Right ventricle myocardium superior (tissue), 1 donor: ENCODE results near the gene TMEM126A. TPM values are rescaled to one million over a fixed set of nuclear protein-coding genes. Genes with fewer than 3 reads are reported as not detected.
A peak's percentile ranks its signal among the peaks of the same experiment; 100 is the strongest.

ENCODE experiments used
- ATAC-seq: fragments of 200-7000 bp; cut with Tn5 transposase; one replicate; pipeline ENCODE4 v1.9.1; 2020; ENCODE audit warnings: mild to moderate bottlenecking; ENCODE audit not compliant: poor library complexity
- DNase-seq: peaks from one replicate; pipeline ENCODE4 v3.0.0-alpha.2; 2020
- intact Hi-C: fragments of 100-400 bp; cut with DNase I; formaldehyde crosslinking; loops from one replicate; pipeline ENCODE4 v1.11.2; 2022
- total RNA-seq: library from RNA; stranded (reverse); fragmentation: NEBNext Ultra II Directional; extraction: Animal tissue kit (Norgen Biotek cat#: 25700); gene quantifications from one replicate; pipeline ENCODE4 v1.2.1, GENCODE V29; 2021
- donor health status: DM: no; HTN: yes; CAD: no; lungs with severe emphysema.

TMEM126A gene
- total RNA-seq, 1 donor from 2014 or later: 76.1 TPM

DNA sequence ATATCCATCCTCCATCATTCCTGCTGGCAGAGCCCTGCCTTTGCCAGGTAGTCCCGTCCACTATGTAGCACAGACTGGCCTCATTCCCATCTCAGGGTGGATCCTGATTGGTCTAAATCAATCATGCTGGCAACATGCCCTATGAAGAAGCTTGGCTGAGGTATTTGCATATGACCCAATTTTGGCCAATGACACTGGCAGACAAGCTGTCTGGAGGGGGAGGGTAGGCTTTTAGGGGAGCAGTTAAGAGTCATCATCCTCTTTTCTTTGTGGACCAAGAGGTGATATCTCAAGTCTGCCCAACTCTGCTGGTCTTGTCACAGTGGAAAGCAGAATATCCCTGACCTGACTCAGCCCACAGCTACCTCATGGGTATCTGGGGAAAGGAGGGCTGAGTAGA is 33.1 kb downstream of the TMEM126A start:
- ATAC-seq (no peak), DNase-seq (no peak)
- intact Hi-C loops: no loop called here

DNA sequence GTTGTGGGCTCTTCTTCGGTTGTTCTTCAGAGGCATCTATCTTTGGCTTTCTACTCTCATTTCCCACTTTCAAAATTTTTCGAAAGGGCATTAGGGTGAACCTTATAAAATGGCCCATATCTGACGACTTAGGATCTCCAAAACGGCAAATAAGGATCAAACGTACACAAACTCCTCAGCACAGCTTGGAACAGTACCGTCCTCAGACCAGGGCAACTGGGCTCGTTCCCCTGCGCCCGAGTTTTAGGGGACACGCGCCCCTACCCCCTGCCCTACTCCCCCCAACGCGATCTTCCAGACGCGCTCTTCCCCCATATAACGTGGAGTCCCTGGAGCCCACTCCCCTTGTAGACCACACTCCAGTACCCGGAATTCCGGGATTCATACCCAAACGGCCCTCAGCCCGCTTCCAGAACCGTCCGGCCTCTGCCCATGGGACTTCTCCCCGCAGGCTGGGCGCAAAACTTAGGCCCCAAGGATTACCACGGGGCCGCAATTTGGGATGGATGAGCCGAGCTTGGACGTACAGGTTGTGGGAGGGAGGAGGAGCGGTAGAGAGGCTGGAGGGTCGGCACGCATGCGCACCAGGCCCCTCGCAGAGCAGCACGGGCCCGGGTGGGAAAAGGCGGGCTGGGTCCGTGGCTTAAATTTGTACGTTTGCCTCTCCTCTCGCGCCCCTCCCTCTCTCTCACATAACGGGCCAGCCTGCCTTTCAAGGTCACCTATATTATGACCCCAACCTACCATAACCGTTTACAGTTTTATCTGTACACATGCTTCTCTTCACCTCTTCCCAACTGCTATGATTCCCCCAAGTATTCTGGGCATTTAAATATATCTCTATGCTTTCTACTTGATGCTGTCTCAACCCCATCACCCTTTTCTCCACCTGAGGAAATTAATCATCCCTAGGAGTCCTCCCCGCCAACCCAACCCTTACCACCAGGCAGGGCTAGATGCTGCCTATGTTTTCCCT is 34.9 kb downstream of the TMEM126A start:
- DNase-seq (peak; percentile 86), ATAC-seq (peak; percentile 83)
- intact Hi-C loops: no loop called here

DNA sequence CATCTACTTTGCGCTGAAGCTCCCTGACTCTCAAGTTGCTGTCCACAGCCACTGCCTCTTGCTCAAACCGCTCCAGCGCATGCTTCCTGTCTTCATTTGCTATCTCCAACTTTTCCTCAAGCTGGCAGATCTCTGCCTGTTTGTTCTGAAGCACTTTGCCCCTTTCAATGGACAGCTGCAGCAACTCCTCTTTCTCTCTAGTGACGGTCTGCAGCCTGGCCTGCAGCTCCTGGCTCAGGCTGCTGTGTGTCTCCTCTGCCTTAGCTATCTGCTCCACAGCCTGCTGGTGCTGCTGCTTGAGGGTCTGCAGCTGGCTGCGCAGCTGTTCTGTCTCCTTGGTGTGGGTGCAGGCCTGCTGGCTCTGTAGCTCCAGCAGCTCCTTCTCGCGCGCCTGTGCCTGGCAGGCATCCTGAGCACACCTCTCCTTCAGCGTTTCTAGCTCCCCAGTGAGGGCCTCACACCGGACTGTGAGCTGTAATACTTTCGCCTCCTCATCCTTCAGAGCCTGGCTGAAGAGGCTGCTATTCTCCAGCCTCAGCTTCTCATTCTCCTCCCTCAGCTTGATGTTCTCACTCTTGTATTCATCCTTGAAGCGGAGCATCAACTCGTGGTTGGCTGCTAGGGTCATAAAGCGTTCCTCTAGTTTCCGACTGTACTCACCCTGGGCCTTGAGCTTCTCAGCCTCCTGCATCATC is 37.5 kb downstream of the TMEM126A start:
- ATAC-seq (no peak), DNase-seq (peak; percentile 48)
- intact Hi-C loops: no loop called here

DNA sequence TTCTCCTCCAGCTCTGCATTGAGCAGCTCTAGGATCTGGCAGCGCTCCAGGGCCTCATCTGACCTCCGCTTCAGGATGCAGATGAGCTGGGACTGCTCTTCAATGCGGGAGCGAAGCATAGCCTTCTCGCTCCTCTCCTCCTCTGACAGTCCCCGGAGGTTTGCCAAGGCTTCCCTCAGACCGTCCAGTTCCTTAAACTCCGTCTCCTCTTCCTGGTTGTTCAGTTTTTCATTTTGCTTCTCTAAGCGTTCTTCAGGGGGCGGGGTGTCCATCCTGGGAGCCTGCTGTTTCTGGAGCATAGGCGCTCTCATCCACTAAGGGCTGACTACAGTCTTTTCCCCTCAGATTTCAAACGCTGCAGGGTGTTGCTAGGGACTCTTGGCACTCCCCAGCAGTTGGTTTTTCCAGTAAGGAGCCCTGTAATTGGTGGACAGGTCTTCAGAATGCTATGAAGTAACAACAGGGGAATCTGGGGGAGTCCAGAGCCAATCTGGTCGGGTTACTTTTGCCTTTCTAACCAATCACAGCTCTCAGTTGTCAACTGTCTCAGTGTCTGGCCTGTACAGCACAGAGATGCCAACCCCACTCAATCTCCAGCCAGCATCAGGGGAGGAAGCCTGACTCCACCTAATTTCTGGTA is 38.2 kb downstream of the TMEM126A start, which contains the start of gene CCDC89:
TSS of gene CCDC89 (minus strand) at position 376 of the 640 bp plus-strand sequence. CDS start at position 311, 65 bp downstream.
- DNase-seq (peak; percentile 86), ATAC-seq (peak; percentile 94)
- intact Hi-C loops: no loop called here

DNA sequence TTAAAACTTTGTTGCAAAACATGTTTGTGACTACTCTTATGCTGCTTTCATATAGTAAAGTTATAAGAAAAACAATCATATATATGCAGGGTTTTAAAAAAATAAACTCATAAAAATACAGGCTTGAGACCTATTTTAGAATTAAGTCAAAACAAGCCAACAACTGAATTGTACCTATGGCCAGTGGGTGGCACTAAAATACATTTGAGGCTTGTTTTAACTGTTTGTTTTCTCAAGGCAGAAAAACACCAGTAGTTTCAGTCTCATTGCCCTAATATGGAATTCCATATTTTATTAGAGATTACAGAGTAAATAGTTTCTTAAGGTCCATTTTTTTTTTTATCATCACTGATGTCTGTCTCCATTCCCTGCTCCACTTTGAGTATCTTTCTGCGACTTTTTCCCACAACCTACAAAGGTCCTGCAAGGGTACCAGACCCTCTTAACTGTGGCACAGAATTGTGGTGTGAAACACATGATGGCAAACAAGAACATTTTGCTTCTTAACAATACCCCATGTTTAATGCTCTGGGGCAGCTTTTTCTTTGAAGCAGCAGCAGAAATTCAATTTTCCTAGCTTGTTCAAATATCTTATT is 46.7 kb downstream of the TMEM126A start:
- DNase-seq (no peak), ATAC-seq (no peak)
- intact Hi-C loops: loop anchor here (10.0 kb wide), 1 partner anchor 120 kb away; the partner anchor contains the start of gene SYTL2

DNA sequence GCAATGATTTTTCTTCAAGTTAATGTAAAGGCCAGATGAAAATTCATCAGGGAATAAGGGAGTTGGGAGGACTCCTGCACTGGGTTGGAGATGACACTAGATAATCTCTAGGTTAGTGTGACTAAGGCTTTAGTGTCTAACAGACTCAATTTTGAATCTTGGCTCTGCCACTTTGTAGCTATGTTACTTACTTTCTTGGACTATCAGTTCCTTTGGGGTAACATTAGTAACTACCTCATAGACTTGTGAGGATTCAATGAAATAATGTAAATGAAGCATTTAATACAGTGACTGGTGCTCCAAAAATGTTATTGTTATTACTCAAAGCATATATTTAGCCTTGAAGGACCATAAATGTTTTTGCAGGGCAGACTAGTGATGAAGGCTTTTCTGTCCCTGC is 47.8 kb downstream of the TMEM126A start:
- DNase-seq: no peak
- ATAC-seq: no peak
- intact Hi-C loops: loop anchor here (10.0 kb wide), 1 partner anchor 119 kb away; the partner anchor contains the start of gene SYTL2

DNA sequence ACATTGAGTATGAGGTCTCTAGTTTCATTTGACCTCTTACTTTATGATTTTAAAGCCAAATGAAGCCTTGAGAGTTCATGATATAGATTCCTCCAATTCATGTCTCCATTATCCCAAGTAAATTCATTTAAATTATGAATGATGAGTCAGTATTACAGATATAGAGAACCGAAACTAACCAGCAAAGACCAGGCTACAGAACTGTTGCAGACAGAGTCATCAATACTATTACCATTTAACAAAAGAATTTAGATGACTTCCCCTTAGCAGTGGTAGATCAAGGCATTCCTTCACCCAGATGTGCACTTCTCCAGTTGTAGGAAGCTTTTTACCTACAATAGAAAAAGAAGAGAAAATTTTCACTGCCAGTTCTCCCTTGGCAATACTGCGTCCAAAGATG is 50.0 kb downstream of the TMEM126A start:
- DNase-seq: no peak
- intact Hi-C loops: loop anchor here (10.0 kb wide), 1 partner anchor 117 kb away; the partner anchor contains the start of gene SYTL2
- ATAC-seq: no peak

DNA sequence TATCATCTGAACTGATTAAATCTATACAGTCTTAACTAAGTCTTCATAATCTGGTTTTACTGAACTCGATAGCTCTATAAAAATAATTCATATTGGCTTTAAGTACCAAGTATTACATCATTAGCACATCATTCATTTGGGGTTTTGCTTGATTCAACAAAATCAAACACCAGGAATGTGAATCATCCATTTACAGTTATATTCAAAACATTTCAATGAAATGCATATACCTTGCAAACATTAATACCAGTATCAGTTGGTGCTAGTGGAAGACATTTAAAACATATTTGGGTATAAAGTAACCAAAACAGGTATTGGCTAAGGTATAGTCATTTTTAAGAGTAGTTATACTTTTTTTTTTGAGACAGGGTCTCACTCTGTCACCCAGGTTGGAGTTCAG is 50.4 kb downstream of the TMEM126A start:
- intact Hi-C loops: loop anchor here (10.0 kb wide), 1 partner anchor 117 kb away; the partner anchor contains the start of gene SYTL2
- DNase-seq (no peak), ATAC-seq (no peak)

DNA sequence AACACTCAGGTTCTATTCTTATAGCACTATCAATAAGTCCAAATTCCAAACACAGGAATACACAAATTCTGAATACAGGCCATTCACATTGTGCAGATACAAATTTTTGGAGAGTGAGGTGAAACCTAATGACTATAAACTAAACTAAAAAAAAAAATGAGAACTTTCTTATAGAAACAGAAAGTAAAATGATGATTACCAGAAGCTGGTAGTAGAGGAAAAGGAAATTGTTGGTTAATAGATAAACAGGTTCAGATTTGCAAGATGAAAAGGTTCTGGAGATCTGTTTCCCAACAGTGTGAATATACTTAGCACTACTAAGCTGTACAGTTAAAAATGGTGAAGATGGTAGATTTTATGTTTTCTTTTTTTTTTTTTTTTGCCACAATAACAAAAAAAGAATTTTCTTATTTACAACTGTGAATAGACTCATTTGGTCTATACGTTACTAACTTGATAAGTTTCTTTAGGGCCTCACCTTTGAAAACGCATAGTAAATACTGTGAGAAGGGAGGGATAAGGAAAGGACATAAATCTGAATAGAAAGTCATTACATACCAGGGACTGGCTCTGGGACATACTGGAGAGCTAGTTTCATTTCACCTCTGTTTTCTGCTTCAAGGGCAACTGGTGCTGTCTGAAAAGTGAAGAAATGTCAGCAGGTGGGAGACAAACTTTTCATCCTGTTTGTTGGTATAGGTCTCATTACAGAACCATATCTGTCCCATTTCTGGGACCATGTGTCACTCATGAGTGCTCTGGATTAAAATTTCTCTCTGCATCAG is 52.4 kb downstream of the TMEM126A start:
- intact Hi-C loops: loop anchor here (10.0 kb wide), 1 partner anchor 115 kb away; the partner anchor contains the start of gene SYTL2
- no peak for DNase-seq
- no peak for ATAC-seq

DNA sequence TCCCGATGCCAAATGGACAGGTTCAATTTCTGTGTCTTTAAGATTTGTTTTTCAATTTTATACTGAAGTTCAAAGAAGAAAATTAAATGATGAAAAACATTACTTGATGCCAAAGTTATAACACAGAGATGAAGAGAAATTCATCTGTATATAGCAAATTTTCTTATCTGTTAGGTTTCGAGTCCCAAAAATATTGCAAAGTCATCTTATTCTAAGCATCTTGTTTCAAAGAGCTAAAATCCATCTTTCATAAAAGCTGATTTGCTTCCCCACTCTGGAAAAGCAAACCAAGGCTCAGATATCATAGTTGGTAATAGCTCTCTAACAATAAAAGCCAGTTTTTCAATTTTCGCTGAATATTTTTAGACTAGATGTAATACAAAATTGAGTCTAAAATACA is 57.2 kb downstream of the TMEM126A start:
- intact Hi-C loops: no loop called here
- ATAC-seq (no peak), DNase-seq (no peak)

DNA sequence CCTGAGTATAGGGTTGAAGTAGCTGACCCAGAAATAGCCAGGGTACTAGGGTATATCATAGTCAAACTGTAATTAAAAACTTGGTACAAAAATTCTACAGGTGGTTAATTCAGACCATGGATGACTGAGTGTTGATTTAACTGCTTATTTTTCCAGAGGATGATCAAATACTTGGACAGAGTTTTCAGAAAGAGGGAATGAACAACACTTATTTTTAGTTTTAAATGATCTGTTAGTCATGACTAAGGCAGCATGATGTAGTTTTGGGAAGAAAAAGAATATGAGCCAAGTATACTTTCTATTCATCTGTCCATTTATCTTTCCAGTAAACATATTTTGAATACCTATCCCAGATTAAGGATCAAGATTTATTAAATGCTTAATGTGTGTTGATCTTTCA is 58.0 kb downstream of the TMEM126A start:
- ATAC-seq: no peak
- DNase-seq: no peak
- intact Hi-C loops: no loop called here

Other genes starting within 250 kb of the TMEM126A start
- gene DLG2, start 20.6 kb upstream of the TMEM126A start, total RNA-seq: 6.1 TPM
- gene TMEM126B, start 19.4 kb upstream of the TMEM126A start, total RNA-seq: 61.6 TPM
- gene CREBZF, start 17.2 kb downstream of the TMEM126A start, total RNA-seq: 11.2 TPM
- 0.97 TPM for gene CCDC89, start 38.2 kb downstream of the TMEM126A start, total RNA-seq
- 4.0 TPM for gene SYTL2, start 163.2 kb downstream of the TMEM126A start, total RNA-seq
- gene CCDC83, start 207.4 kb downstream of the TMEM126A start, total RNA-seq: not detected